Heart left ventricle (tissue), 16 donors: ENCODE data around the gene RFX2. TPM values are rescaled to one million over a fixed set of nuclear protein-coding genes. Genes with fewer than 3 reads are reported as not detected.
"Not testable (repeated sequence)": the region's sequence is repeated elsewhere in the genome, so short reads cannot be mapped to it uniquely, and the experiment has no call there.

Experiments
- ATAC-seq, 4 donors: fragments of 200-7000 bp; cut with Tn5 transposase; one replicate each; pipeline ENCODE4 v1.9.1; 2020 to 2022; ENCODE audit warnings: moderate library complexity in 4 of 4, mild to moderate bottlenecking in 3 of 4, moderate number of reproducible peaks in 1 of 4
- DNase-seq, 5 donors: peaks; one replicate each; pipeline ENCODE4 v3.0.0-alpha.2; 2020
- H3K27ac ChIP-seq, 12 donors: fragments of 200-600 bp; sonication (generic) in 4 of 12; one replicate each; pipeline versions ENCODE4 v1.5.0 to v1.8.0; 2016 to 2022; ENCODE audit warnings: mild to moderate bottlenecking in 2 of 12
- H3K27me3 ChIP-seq, 9 donors: fragments of 200-600 bp; sonication (generic) in 2 of 9; one replicate each; pipeline versions ENCODE4 v1.5.1 to v1.8.0; 2016 to 2022; ENCODE audit warnings: mild to moderate bottlenecking in 3 of 9
- H3K36me3 ChIP-seq, 9 donors: fragments of 200-600 bp; sonication (generic) in 2 of 9; one replicate each; pipeline versions ENCODE4 v1.5.0 to v1.8.0; 2018 to 2022; ENCODE audit warnings: mild to moderate bottlenecking in 2 of 9
- H3K4me1 ChIP-seq, 12 donors: fragments of 200-600 bp; sonication (generic) in 4 of 12; one replicate each; pipeline versions ENCODE4 v1.5.0 to v1.8.0; 2016 to 2022; ENCODE audit warnings: mild to moderate bottlenecking in 3 of 12
- H3K4me3 ChIP-seq, 12 donors: fragments of 200-600 bp; sonication (generic) in 4 of 12; one replicate each; pipeline versions ENCODE4 v1.5.0 to v1.8.0; 2017 to 2022; ENCODE audit warnings: mild to moderate bottlenecking in 9 of 12, moderate library complexity in 4 of 12
- H3K9me3 ChIP-seq, 12 donors: fragments of 200-600 bp; sonication (generic) in 4 of 12; one replicate each; pipeline versions ENCODE4 v1.5.0 to v1.8.0; 2016 to 2022; ENCODE audit warnings: mild to moderate bottlenecking in 1 of 12
- CTCF ChIP-seq, 12 donors: fragments of 200-600 bp; sonication (generic) in 4 of 12; IDR thresholded peaks; one replicate each; pipeline versions ENCODE4 v1.5.0 to v1.8.0; 2018 to 2022; ENCODE audit warnings: antibody characterized with exemption in 12 of 12, mild to moderate bottlenecking in 5 of 12
- POLR2A ChIP-seq, 2 donors: fragments of 450-650 bp; IDR thresholded peaks; one replicate each; pipeline ENCODE4 v1.6.1; 2017; ENCODE audit warnings: antibody characterized with exemption in 2 of 2, mild to moderate bottlenecking in 2 of 2, moderate library complexity in 2 of 2
- WGBS, 4 donors: extraction: QIAGEN DNeasy Blood & Tissue Kit in 2 of 4; methylation state at CpG; one replicate each; pipeline versions ENCODE4 v1.1.5 to v1.1.7; 2013 to 2018; 5-methylcytosine and 5-hydroxymethylcytosine counted together
- intact Hi-C, 10 donors: fragments of 100-400 bp; cut with DNase I; formaldehyde crosslinking; loops; one replicate each; pipeline versions ENCODE4 v1.11.1 to v1.14.2; 2022
- polyA plus RNA-seq, 2 donors: library from polyadenylated mRNA; stranded (reverse); fragments of 200-250 nt; gene quantifications; one replicate each; pipeline ENCODE4 v1.2.3, GENCODE V29; 2013
- total RNA-seq, 9 donors: library from RNA; depleted of rRNA in 2 of 9; stranded (reverse); fragments of >200 nt in 2 of 9; fragmentation: NEBNext Ultra II Directional in 3 of 9; extraction: Animal tissue kit (Norgen Biotek cat#: 25700) in 3 of 9; gene quantifications; one replicate each; pipeline versions ENCODE4 v1.1.0 to v1.2.4, GENCODE V29; 2016 to 2023
- donor health status: ischemic (EF 13 %, LVEDD 7.1; RV severe dilation, severe dysfunction).
- donor health status: healthy with polysubstance abuse.
- donor health status: DM: no; HTN: yes; CAD: no.
- donor health status: DM: no; HTN: no; CAD: no.
- donor health status: ischemic (EF 25% LVEDD 6.9; RV normal size, moderate dysfunction).
- donor health status: ischemic (EF 25% LVEDD 5.7; RV mildly dilated, moderate dysfunction).
- donor health status: healthy.
- donor health status: DM: yes; HTN: yes; CAD: no.
- donor health status: ischemic (EF 35%, LVEDD 5.7; RV mildly dilated, moderate dysfunction).
- donor health status: nonischemic (EF 11% LVEDD 7.7; RV severe dilation, severe dysfunction).
- donor health status: DM: yes; HTN: yes; CAD: no.
- donor health status: PGD.
- donor health status: ischemic (EF 29% LVEDD 5.4; RV normal size, mild dysfunction).
- donor health status: nonischemic (EF 23%, LVEDD 6.1; RV moderate dilation, normal function).

Gene RFX2
- total and polyA plus RNA-seq, 11 donors = 2.8 to 20.0 (median 5.9) TPM

DNA sequence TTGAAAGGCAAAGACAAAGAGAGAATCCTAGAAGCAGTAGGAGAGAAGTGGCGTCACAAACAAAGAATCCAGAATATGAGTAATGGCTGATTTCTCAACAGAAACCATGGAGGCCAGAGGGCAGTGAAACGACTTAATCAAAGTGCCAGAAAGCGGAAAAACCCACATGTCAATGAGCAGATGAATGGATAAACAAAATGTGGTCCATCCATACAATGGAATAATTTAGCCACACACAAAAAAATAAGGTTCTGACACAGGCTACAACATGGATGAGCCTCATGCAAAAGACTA is 80.1 kb downstream of the RFX2 start:
- DNase-seq = no peak
- H3K27me3 ChIP-seq = no peaks in the 10 kb centered on the region
- H3K9me3 ChIP-seq = no peaks in the 10 kb centered on the region
- no peaks in the 10 kb centered on the region for H3K4me1 ChIP-seq
- H3K4me3 ChIP-seq = no peak overlapping the region
- TF ChIP-seq POLR2A (IDR thresholded peaks at IDR 0.05) = no peak
- TF ChIP-seq CTCF (IDR thresholded peaks at IDR 0.05) = no peak
- intact Hi-C loops = no loop called here
- WGBS, 4 donors = 79 to 85% (median 84%) methylated on average over 3 of the region's 3 CpGs
- H3K27ac ChIP-seq = no peak overlapping the region
- ATAC-seq = no peak
- H3K36me3 ChIP-seq = peaks cover 0 to 25% (median 0%) of the 10 kb centered on the region in 9 donors

DNA sequence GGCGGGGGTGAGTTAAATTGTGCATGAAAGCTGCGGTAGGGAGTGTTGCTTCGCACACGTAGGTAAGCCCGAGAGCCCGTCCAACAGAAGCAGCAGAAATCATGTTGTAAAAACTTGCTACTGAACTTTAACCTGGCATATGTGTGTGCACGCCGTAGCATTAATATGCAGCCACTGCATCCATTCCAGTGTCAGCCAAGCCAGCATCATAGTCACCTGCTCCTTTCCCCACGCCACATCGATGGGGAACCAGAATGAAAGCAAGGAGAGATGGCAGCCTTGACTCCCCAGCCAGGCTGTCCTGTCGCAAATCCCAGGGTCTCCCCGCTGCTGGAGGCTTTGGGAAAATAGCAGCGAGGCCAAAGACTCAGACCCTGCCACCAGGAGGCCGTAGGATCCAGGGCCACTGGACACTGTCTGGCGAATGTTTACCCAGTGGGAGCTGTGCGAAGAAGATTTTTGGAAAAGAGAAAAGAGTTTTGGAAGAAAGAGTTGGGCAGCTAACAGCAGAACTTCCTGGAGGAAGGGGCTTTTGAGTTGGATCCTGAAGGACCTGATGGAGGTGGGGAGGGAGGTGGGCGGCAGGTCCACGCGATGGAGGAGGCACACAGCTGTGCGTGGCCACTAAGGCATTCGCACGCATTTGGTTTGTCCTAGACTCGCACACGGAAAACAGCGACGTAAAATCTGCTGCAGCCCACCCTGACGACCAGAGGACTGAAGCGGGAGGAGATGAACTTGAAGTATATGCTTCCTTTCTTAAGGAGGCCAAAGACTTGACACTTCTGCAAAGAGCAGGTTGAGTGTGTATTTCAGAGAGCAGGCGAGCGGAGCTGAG is 83.7 kb downstream of the RFX2 start:
- no peak for ATAC-seq
- TF ChIP-seq CTCF (IDR thresholded peaks at IDR 0.05) (no peak), POLR2A (IDR thresholded peaks at IDR 0.05) (no peak)
- no peaks in the 10 kb centered on the region for H3K9me3 ChIP-seq
- no peak for DNase-seq
- intact Hi-C loops = loop anchor here in 7 of 10 donors (10.0 kb wide), 2 partner anchors 222 to 252 kb away; partner anchors contain the start of gene NRTN (in 6 of the 7)
- H3K4me3 ChIP-seq = no peak overlapping the region
- H3K4me1 ChIP-seq = peaks cover 0 to 14% (median 3%) of the 10 kb centered on the region in 12 donors
- H3K27me3 ChIP-seq = no peaks in the 10 kb centered on the region
- peaks cover 0 to 29% (median 0%) of the 10 kb centered on the region in 9 donors for H3K36me3 ChIP-seq
- H3K27ac ChIP-seq = no peak overlapping the region
- WGBS, 4 donors = 94 to 96% (median 95%) methylated on average over 30 of the region's 30 CpGs

DNA sequence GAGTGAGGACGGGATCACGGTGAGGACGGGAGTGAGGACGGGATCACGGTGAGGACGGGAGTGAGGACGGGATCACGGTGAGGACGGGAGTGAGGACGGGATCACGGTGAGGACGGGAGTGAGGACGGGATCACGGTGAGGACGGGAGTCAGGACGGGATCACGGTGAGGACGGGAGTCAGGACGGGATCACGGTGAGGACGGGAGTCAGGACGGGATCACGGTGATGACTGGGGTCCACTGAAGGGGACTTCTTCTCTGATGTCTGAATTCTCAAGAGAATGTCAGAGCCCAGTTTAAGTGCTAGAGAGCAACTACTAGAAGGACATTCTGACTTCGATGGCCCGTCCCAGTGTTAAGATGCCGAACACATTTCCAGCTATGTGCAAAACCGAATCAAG is 85.5 kb downstream of the RFX2 start:
- not testable (repeated sequence) for H3K4me3 ChIP-seq, ATAC-seq, H3K27me3 ChIP-seq, H3K9me3 ChIP-seq, H3K27ac ChIP-seq, DNase-seq
- 96 to 97% (median 96%) methylated on average over 25 to 27 of the region's 27 CpGs for WGBS, 4 donors
- Histone ChIP-seq H3K36me3 (peaks cover 0 to 29% (median 0%) of the 10 kb centered on the region in 9 donors), H3K4me1 (peaks cover 0 to 14% (median 3%) of the 10 kb centered on the region in 12 donors)
- intact Hi-C loops = loop anchor here in 9 of 10 donors (5.0 to 10.0 kb wide), 5 partner anchors 37 to 252 kb away; partner anchors contain the start of gene NRTN (in 6 of the 9)

DNA sequence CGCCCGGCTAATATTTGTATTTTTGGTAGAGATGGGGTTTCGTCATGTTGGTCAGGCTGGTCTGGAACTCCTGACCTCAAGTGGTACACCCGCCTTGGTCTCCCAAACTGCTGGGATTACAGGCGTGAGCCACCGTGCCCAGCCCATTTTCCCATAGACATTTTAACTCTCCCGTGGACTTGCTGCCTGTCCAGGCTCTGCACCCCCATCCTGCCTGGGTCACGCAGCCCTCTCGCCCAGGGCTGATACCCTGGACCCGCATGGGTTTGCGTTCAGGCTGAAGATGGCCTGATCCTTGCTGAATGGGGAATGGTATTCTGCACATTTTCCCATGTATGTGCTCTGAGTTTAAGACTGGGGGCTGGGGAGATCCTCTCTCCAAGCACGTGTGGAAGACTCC is 86.4 kb downstream of the RFX2 start:
- Histone ChIP-seq H3K27me3 (no peaks in the 10 kb centered on the region), H3K9me3 (no peaks in the 10 kb centered on the region), H3K36me3 (peaks cover 0 to 29% (median 0%) of the 10 kb centered on the region in 9 donors), H3K4me1 (peaks cover 0 to 14% (median 3%) of the 10 kb centered on the region in 12 donors), H3K4me3 (no peak overlapping the region), H3K27ac (no peak overlapping the region)
- DNase-seq = no peak
- TF ChIP-seq POLR2A (IDR thresholded peaks at IDR 0.05) = no peak
- TF ChIP-seq CTCF (IDR thresholded peaks at IDR 0.05) = no peak
- WGBS, 4 donors = 90 to 96% (median 92%) methylated on average over 12 of the region's 12 CpGs
- no peak for ATAC-seq
- intact Hi-C loops = loop anchor here (2.0 to 10.0 kb wide), 8 partner anchors 35 to 252 kb away; partner anchors contain the start of gene NRTN (in 7 of the 10)
